GM12878 (cell line): Measurements from ENCODE around the gene HOPX. TPM values are rescaled to one million over a fixed set of nuclear protein-coding genes. Genes with fewer than 3 reads are reported as not detected.

Experiments
- ATAC-seq: fragments of 200-7000 bp; cut with Tn5 transposase; 3 replicates; pipeline ENCODE4 v1.9.1; 2020; ENCODE audit warnings: mild to moderate bottlenecking, moderate library complexity
- BruUV-seq: library from RNA; stranded (reverse); fragments of 400-500 nt; replicated peaks from 2 replicates; lab custom pipeline; 2021; lab: Mats Ljungman, UMichigan
- CTCF ChIA-PET: fragments of 300-600 bp; sonication (Branson Sonifier 250); formaldehyde crosslinking; extraction: SDS; loops from one replicate; lab custom pipeline; 2021; ENCODE audit warnings: inconsistent platforms; lab: Yijun Ruan, JAX
- POLR2A ChIA-PET: fragments of 350-600 bp; formaldehyde crosslinking; extraction: SDS; loops from one replicate; lab custom pipeline; 2021; ENCODE audit warnings: inconsistent platforms; lab: Charles Lee
- RAD21 ChIA-PET: fragments of 300-600 bp; sonication (Branson Sonifier 250); formaldehyde crosslinking; loops from one replicate; lab custom pipeline; 2023; ENCODE audit warnings: antibody characterized with exemption; ENCODE audit not compliant: unreplicated experiment; lab: Charles Lee
- SMC1A ChIA-PET: fragments of 300-600 bp; sonication (Branson Sonifier 250); formaldehyde crosslinking; loops from one replicate; lab custom pipeline; 2023; ENCODE audit not compliant: unreplicated experiment, uncharacterized antibody; lab: Charles Lee
- DNase-seq: peaks from one replicate; pipeline ENCODE4 v3.0.0-alpha.2; 2011; ENCODE audit warnings: low read depth, low spot score
- FAIRE-seq: peaks from 3 replicates; lab custom pipeline; 2011; peaks lifted over from hg19 to GRCh38; lab: Jason Lieb, UNC
- H2AFZ ChIP-seq: 2 replicates; pipeline ENCODE4 v1.6.0; 2011; ENCODE audit warnings: low read depth, low read length, control low read depth; ENCODE audit not compliant: control insufficient read depth
- H3K27ac ChIP-seq: 2 replicates; pipeline ENCODE4 v1.5.1; 2011; ENCODE audit warnings: control low read depth; ENCODE audit not compliant: control insufficient read depth, insufficient read depth
- H3K27me3 ChIP-seq, 2 experiments: replicated peaks in 1 of 2; 2 replicates each; pipeline versions ENCODE4 v1.6.0 to v1.6.1; 2011; ENCODE audit warnings: low read length in 1 of 2; ENCODE audit not compliant: control insufficient read depth in 2 of 2, insufficient read depth in 2 of 2
- H3K36me3 ChIP-seq, 2 experiments: 2 replicates each; pipeline ENCODE4 v1.5.1; 2011; ENCODE audit warnings: low read length in 1 of 2; ENCODE audit not compliant: control insufficient read depth in 2 of 2, insufficient read depth in 2 of 2
- H3K4me1 ChIP-seq: 2 replicates; pipeline ENCODE4 v1.6.1; 2011; ENCODE audit warnings: mild to moderate bottlenecking, low read length, moderate library complexity, mixed read lengths; ENCODE audit not compliant: control insufficient read depth, insufficient read depth
- H3K4me2 ChIP-seq: 2 replicates; pipeline ENCODE4 v1.6.0; 2011; ENCODE audit warnings: control low read depth; ENCODE audit not compliant: control insufficient read depth, insufficient read depth
- H3K4me3 ChIP-seq: fragments of 200-600 bp; sonication (generic); 2 replicates; pipeline ENCODE4 v1.5.1; 2016
- H3K79me2 ChIP-seq: 2 replicates; pipeline ENCODE4 v1.6.0; 2011; ENCODE audit warnings: low read length; ENCODE audit not compliant: control insufficient read depth, insufficient read depth
- H3K9ac ChIP-seq: 2 replicates; pipeline ENCODE4 v1.8.0; 2011; ENCODE audit warnings: low read length, control low read depth, mixed read lengths; ENCODE audit not compliant: control insufficient read depth, insufficient read depth
- H3K9me3 ChIP-seq: replicated peaks from 3 replicates; pipeline ENCODE4 v1.5.1; 2011; ENCODE audit warnings: mild to moderate bottlenecking, low read length; ENCODE audit not compliant: control insufficient read depth, insufficient read depth
- H4K20me1 ChIP-seq: 2 replicates; pipeline ENCODE4 v1.6.0; 2011; ENCODE audit not compliant: control insufficient read depth, insufficient read depth
- ATF3 ChIP-seq: IDR thresholded peaks from 2 replicates; pipeline ENCODE4 v1.6.1; 2011; ENCODE audit warnings: low read depth, mild to moderate bottlenecking, low read length, moderate library complexity, borderline replicate concordance; ENCODE audit errors: extremely low read depth
- CEBPZ ChIP-seq: fragments of 150-350 bp; IDR thresholded peaks from 2 replicates; pipeline ENCODE4 v1.6.1; 2016; ENCODE audit warnings: low read depth, low read length
- CHD2 ChIP-seq: IDR thresholded peaks from 2 replicates; pipeline ENCODE4 v1.6.1; 2011; ENCODE audit warnings: low read depth, low read length, improper control_type of control experiment, borderline replicate concordance
- EGR1 ChIP-seq, 2 experiments: IDR thresholded peaks; 1 replicate in 1 of 2; 2 replicates in 1 of 2; pipeline ENCODE4 v1.6.1; 2011 to 2012; ENCODE audit warnings: low read depth in 2 of 2, low read length in 2 of 2, borderline replicate concordance in 1 of 2, mild to moderate bottlenecking in 1 of 2, moderate library complexity in 1 of 2
- EZH2 ChIP-seq: IDR thresholded peaks from 2 replicates; pipeline ENCODE4 v1.6.1; 2012; ENCODE audit warnings: low read depth, mild to moderate bottlenecking, control low read depth, inconsistent platforms, low read length, borderline replicate concordance; ENCODE audit not compliant: control insufficient read depth
- HDAC2 ChIP-seq: fragments of 200-600 bp; sonication (generic); IDR thresholded peaks from 2 replicates; pipeline ENCODE4 v1.6.1; 2017
- MYC ChIP-seq: IDR thresholded peaks from 2 replicates; pipeline ENCODE4 v1.6.1; 2011; ENCODE audit warnings: mild to moderate bottlenecking, low read length, moderate library complexity, inconsistent platforms; ENCODE audit not compliant: insufficient read depth, insufficient replicate concordance, insufficient read length, severe bottlenecking
- NBN ChIP-seq: fragments of 450-650 bp; IDR thresholded peaks from 2 replicates; pipeline ENCODE4 v1.6.1; 2016
- NFYB ChIP-seq: IDR thresholded peaks from 2 replicates; pipeline ENCODE4 v1.6.1; 2011; ENCODE audit warnings: low read depth, mild to moderate bottlenecking, low read length, improper control_type of control experiment, moderate library complexity; ENCODE audit not compliant: insufficient read depth
- NR2F1 ChIP-seq: fragments of 450-650 bp; conservative IDR thresholded peaks from 2 replicates; pipeline ENCODE4 v1.6.1; 2017; ENCODE audit warnings: mild to moderate bottlenecking
- NRF1 ChIP-seq: conservative IDR thresholded peaks from 2 replicates; pipeline ENCODE4 v1.6.1; 2011; ENCODE audit warnings: mild to moderate bottlenecking, low read depth, low read length, improper control_type of control experiment
- PAX8 ChIP-seq: fragments of 450-650 bp; IDR thresholded peaks from 2 replicates; pipeline ENCODE4 v1.6.1; 2017; ENCODE audit warnings: mild to moderate bottlenecking, moderate library complexity
- RAD51 ChIP-seq: fragments of 450-650 bp; IDR thresholded peaks from 2 replicates; pipeline ENCODE4 v1.6.1; 2016; ENCODE audit warnings: moderate library complexity, mild to moderate bottlenecking, inconsistent platforms
- STAT1 ChIP-seq: fragments of 450-650 bp; conservative IDR thresholded peaks from 2 replicates; pipeline ENCODE4 v1.6.1; 2014; ENCODE audit warnings: antibody characterized with exemption, mild to moderate bottlenecking
- SUZ12 ChIP-seq: fragments of 200-600 bp; sonication (generic); IDR thresholded peaks from one replicate; pipeline ENCODE4 v1.6.1; 2018; ENCODE audit warnings: antibody characterized with exemption, mild to moderate bottlenecking; ENCODE audit not compliant: unreplicated experiment
- TCF7 ChIP-seq: IDR thresholded peaks from 2 replicates; pipeline ENCODE4 v1.6.1; 2014; ENCODE audit warnings: antibody characterized with exemption, borderline replicate concordance
- WRNIP1 ChIP-seq: IDR thresholded peaks from 2 replicates; pipeline ENCODE4 v1.6.1; 2011; ENCODE audit warnings: low read depth, low read length, improper control_type of control experiment, borderline replicate concordance
- WGBS: methylation state at CpG from one replicate; pipeline ENCODE4 v1.1.6; 2016; ENCODE audit warnings: low lambda C conversion rate; ENCODE audit not compliant: insufficient replicate concordance, insufficient coverage; ENCODE audit errors: missing lambda C conversion rate; 5-methylcytosine and 5-hydroxymethylcytosine counted together
- in situ Hi-C: fragments of 300-500 bp; cut with MboI; formaldehyde crosslinking; loops from 9 replicates; pipeline ENCODE4 v1.14.3; 2018; ENCODE audit warnings: mixed read lengths
- intact Hi-C: fragments of 100-400 bp; cut with micrococcal nuclease; formaldehyde crosslinking; loops from one replicate; pipeline ENCODE4 v1.14.2; 2022; ENCODE audit not compliant: unreplicated experiment
- polyA plus RNA-seq, 11 experiments: library from polyadenylated mRNA; depleted of rRNA in 4 of 11; unstranded in 6 of 11; stranded (reverse) in 5 of 11; fragments of >200 nt; fragmentation: Nextera tagmentation in 4 of 11; fragmentation: Illumina TruSeq in 1 of 11; extraction: Ambion mirVana in 4 of 11; extraction: Trizol in 1 of 11; gene quantifications; 1 replicate in 1 of 11; 2 replicates in 10 of 11; pipeline versions ENCODE4 v1.2.1 to v1.2.3, GENCODE V29; 2011 to 2016; ENCODE audit warnings: inconsistent platforms in 2 of 11, missing spikeins in 2 of 11, low read depth in 1 of 11
- total RNA-seq, 4 experiments: library from RNA; depleted of rRNA in 3 of 4; stranded (reverse); fragments of >200 nt in 3 of 4; fragmentation: Illumina TruSeq in 1 of 4; extraction: Trizol in 1 of 4; gene quantifications; 2 replicates each; pipeline versions ENCODE4 v1.2.1 to v1.2.3, GENCODE V29; 2013 to 2021
- TF ChIP-seq, protein P1 (sequence below): IDR thresholded peaks from 2 replicates; pipeline ENCODE4 v1.6.1; 2012; ENCODE audit warnings: low read length, inconsistent platforms

Gene HOPX
- total and polyA plus RNA-seq, 10 of the 15 experiments (the other 5 are each of a cell fraction or from before 2014, with no cell fraction given): 0.11 to 0.40 (median 0.23) TPM; not detected in 4

DNA sequence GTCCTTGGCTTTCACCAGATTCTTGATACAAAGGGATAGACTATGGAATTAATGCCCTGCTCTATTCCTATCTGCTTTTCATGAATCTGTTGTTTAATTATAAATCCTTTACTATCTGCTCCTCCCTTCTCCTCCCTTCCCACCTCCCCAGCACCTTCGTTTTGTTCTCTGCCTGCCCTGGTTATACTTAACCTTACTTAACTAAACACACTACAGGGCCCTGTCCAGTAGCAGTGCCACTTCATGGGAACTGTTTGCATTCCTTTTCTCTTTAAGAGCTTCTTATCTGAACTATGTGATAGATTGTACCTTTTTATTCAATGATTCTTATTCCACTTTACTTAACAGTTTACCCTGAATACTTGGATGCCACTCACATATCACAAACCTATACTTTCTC lies 830 bp downstream of the HOPX start:
- CTCF ChIA-PET: interaction anchor here (1.2 to 1.8 kb wide), 2 partner anchors 9 to 156 kb away, joined by 3 to 7 read pairs; no protein-coding TSS in a partner anchor
- in situ Hi-C loops: no loop called here
- DNase-seq: no peak

GRCh38 chr4:56677711-56678110 lies 3.4 kb downstream of the HOPX start:
- in situ Hi-C loops: no loop called here
- H3K79me2 ChIP-seq: no peaks in the 10 kb centered on the region
- H3K27me3 ChIP-seq: peaks cover 0 to 6% of the 10 kb centered on the region in 2 experiments
- no peak overlapping the region for H2AFZ ChIP-seq
- H3K4me1 ChIP-seq: peaks cover 8% of the 10 kb centered on the region
- no peaks in the 10 kb centered on the region for H3K9me3 ChIP-seq
- H3K36me3 ChIP-seq: no peaks in the 10 kb centered on the region
- no peak overlapping the region for H3K4me3 ChIP-seq
- ATAC-seq: no peak
- H3K9ac ChIP-seq: no peak overlapping the region
- ChIA-PET CTCF (no interaction called here), POLR2A (no interaction called here), SMC1A (no interaction called here), RAD21 (no interaction called here)
- WGBS: 52% methylated on average over 4 of the region's 4 CpGs
- H3K27ac ChIP-seq: no peak overlapping the region
- no peak for DNase-seq
- H4K20me1 ChIP-seq: no peaks in the 10 kb centered on the region
- intact Hi-C loops: no loop called here
- no peak overlapping the region for H3K4me2 ChIP-seq
- no peak for FAIRE-seq
- BruUV-seq: no TSS peak
- TF ChIP-seq EGR1 (IDR thresholded peaks at IDR 0.05; ENCODE audit: borderline replicate concordance in 1 of 2, low read depth in 2 of 2, low read length in 2 of 2) (no peak), HDAC2 (no peak), ATF3 (no peak), PAX8 (no peak), STAT1 (no peak), SUZ12 (no peak), CEBPZ (no peak), TCF7 (no peak), RAD51 (no peak), NR2F1 (no peak)
- TF ChIP-seq, protein P1, sequence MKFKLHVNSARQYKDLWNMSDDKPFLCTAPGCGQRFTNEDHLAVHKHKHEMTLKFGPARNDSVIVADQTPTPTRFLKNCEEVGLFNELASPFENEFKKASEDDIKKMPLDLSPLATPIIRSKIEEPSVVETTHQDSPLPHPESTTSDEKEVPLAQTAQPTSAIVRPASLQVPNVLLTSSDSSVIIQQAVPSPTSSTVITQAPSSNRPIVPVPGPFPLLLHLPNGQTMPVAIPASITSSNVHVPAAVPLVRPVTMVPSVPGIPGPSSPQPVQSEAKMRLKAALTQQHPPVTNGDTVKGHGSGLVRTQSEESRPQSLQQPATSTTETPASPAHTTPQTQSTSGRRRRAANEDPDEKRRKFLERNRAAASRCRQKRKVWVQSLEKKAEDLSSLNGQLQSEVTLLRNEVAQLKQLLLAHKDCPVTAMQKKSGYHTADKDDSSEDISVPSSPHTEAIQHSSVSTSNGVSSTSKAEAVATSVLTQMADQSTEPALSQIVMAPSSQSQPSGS: no peak

More for the DNA sequence above, 830 bp downstream of the HOPX start:
- no peak overlapping the region for H3K27ac ChIP-seq
- ATAC-seq (no peak), FAIRE-seq (no peak)
- no peaks in the 10 kb centered on the region for H3K9me3 ChIP-seq
- no peaks in the 10 kb centered on the region for H4K20me1 ChIP-seq
- H3K4me2 ChIP-seq: no peak overlapping the region
- POLR2A ChIA-PET: no interaction called here
- no peak overlapping the region for H3K9ac ChIP-seq
- RAD21 ChIA-PET: no interaction called here
- BruUV-seq: no TSS peak
- no peak overlapping the region for H3K4me3 ChIP-seq
- H3K79me2 ChIP-seq: no peaks in the 10 kb centered on the region
- intact Hi-C loops: loop anchor here (5.0 kb wide), 1 partner anchor 117 kb away; no protein-coding TSS in a partner anchor
- SMC1A ChIA-PET: no interaction called here
- TF ChIP-seq NBN (no peak), CHD2 (no peak), NFYB (no peak), MYC (no peak), WRNIP1 (no peak), NRF1 (no peak), EZH2 (no peak)
- H2AFZ ChIP-seq: no peak overlapping the region
- WGBS: 0% methylated on average over 1 of the region's 1 CpG
- peaks cover 8% of the 10 kb centered on the region for H3K4me1 ChIP-seq
- H3K36me3 ChIP-seq: no peaks in the 10 kb centered on the region
- H3K27me3 ChIP-seq: peaks cover 0 to 6% of the 10 kb centered on the region in 2 experiments
